GM18502 (cell line): ENCODE results near the gene PRAC2.

ENCODE experiments used
- ATAC-seq: cut with Tn5 transposase; IDR thresholded peaks from one replicate; pipeline ENCODE4 v1.9.1; 2021; ENCODE audit warnings: mild to moderate bottlenecking; ENCODE audit not compliant: unreplicated experiment, poor library complexity

PRAC2 gene

DNA sequence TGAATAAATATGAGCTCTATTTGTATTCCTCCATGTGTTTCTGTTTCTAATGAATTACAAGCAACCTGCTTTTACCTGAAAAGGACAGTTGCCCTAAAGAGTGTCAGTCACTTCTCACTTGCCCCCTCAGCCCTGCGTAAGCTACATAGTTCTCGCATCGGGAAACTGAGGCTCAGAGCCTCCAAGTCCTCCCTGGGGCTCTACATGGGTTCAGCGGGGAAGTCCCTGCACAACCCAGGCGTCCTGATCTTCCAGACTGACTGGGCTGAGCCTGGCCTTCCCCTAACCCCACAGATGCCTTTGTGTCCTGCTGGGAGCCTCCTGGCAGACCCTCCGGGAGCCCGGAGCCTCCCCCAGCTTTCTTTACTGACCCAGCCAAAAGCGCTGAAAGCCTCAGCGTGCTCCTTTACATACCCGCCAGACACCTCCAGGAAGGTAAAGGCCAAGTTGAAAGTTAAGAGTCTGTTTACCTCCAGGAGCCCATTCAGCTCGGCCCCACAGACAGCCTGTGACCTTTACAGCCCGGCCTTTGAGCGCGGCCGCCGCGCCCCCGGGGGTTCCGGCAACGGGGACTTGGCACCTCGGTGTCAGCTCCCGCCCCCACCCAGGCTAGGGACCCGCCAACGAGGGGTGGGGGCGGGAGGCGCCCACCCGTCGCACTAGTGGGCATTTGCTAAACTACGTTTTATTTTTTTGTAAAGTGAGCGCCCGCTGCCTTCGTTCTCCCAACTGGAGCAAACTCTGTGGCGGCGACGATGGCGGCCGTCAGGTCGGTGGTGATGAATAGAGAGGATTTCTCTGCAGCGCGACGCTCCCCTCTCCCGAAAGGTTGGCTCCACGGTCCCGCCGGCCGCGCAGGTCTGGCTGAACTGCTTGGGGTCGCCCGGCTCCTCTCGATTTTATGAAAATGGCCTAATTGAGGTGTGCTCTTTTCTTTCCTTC lies 10.0 kb downstream of the PRAC2 start:
- no peak for ATAC-seq

DNA sequence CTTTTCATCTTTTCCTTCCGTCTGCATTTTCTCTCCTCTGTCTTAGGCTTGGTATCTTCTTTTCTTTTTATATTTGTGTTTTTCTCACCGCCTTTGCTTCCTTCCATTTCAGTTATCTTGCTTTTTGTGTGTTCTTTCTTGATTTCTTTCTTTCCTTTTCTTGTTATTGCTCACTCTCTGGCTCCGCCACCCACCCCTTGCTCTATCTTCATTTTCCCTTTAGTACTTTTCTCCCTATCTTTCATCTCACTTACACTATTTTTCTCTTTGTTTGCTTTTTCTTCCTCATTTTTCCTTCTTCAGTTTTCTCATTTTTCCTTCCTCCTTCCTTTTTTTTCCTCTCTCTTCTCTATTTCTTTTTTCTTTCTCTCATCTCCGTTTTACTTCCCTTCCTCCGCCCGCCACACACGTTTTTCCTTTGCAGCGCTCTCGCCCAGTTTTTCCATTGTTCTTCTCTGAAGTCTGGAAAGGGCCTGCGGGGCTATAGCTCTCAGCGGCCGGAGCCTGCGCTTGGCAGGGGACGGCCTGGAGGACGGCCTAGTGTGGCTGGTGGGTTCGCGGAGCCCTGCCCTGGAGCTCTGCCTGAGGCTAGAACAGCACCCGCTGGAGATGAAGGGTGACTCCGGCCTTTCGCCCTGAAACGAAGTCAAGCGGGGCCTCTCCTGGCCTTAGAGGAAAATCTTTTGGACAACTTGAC lies 10.8 kb downstream of the PRAC2 start:
- no peak for ATAC-seq

DNA sequence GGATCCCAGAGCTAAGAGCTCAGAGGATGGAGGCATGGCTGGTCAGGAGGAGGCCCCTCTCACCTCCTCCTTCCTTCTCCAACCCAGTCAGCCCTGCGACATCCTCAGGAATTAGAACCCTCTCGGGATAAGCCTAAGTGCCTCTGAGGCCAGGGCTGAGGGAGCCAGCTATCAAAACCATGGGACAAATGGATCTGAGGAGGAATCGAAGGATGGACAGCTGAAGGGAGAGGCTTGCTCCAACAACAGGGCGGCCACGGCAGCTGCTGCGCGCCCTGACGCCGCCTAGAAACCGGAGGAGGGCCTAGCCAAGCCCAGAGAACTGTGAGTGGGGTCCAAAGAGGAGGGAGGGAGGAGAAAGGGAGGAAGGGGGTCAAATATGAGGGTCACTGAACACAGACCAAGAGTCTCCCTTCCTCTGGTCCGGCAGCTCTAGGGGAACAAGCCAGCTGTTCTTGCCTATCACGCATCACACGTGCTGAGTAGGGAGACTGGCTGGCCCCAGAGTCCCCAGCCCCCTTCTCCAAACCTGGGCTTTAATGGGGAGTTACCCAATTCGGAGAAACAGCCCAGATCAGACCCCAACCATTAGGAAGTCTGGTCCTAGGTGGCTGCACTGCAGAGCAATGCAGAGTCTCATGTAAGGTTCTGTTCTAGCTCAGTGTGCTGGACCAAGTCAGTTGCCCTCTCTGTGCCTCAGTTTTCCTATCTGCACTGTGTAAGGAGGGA lies 11.5 kb downstream of the PRAC2 start:
- ATAC-seq = no peak

DNA sequence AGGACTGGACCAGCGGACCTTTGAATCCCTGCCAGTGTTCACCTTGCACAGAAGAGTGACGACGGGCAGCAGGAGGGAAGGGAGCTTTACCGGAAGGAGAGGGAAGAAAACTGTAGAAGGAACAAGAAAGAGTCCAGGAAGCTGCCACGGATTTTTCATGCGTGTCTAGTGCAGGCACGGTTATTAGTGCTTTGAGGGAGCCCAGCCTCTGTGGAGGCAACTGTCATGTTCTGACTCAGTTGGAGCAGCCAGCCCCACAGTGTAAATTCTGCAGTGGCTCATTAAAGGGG lies 12.0 kb downstream of the PRAC2 start:
- no peak for ATAC-seq

DNA sequence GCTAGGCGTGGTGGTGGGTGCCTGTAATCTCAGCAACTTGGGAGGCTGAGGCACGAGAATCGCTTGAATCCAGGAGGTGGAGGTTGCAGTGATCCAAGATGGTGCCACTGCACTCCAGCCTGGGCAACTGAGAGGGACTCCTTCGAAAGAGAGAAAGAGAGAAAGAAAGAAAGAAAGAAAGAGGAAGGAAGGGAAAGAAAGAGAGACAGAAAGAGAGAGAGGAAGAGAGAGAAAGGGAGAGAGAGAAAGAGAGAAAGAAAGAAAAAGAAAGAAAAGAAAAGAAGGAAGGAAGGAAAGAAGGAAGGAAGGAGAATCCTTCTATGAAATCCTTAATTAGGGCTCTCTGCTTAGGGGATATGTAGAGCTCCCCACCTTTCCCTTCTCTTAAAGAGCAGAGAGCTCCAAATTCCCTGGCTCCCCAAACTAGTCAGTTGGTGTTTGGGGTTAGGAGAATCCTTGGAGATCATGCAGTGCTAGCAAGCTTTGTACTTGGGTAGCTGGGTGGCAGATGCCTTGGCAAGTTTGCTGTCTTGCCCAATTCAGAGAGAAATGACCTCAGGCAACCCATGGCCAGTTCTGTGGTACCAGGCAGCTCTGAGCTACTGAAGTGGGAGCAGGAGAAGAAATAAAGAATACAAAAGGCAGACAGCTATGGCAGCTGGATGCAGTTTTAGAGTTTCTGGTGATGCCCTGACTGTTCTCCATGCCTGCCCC lies 14.5 kb downstream of the PRAC2 start:
- no peak for ATAC-seq

DNA sequence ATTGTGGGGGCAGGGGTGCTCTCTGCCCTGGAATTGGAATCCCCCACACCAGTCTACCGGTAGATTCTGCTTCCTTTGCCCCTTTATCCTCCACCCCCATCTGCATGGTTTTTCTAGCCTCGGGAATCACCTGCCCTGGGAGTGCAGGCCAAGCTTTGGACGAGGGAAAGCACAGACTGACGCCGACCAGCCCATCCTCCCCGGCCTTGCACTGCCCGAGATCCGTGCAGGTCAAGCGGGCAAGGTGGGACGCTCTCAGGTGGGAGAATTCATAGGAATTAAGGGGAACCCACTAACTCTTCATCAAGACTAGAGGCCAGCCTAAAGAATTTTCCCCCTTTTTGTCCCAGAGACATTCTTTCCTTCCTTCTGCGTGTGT lies 15.4 kb downstream of the PRAC2 start:
- ATAC-seq = no peak

DNA sequence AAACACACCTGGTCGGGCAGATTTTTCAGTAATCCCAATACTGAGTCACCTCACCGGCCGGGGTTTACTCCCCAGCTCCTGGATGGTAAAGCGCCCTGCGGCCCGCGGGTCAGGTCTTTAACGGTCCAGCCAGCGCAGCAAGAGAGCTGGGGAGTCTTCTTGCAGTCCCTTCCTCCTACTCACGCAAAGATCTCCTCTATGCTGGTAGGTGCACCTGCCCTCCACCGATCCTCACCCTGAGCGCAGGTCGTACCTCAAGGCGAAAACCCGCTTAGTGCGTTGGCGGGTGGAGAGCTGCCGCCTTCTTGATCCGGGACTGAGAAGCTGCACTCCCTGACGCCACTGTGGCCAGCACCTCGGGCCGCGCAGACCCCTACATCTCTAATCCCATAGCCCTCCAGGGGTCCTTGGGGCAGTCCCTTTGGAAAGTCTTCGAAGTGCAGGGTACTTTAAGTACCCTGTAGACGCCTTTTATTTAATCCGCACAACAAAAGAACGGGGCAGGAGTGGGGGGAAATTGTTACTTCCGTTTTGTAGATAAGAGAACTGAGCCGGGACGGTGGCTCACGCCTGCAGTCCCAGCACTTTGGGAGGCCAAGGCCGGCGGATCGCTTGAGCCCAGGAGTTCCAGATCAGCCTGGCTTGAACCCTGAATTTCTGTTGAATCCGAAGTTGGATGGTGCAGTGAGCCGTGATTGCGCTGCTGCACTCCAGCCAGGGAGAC lies 16.0 kb downstream of the PRAC2 start:
- no peak for ATAC-seq

DNA sequence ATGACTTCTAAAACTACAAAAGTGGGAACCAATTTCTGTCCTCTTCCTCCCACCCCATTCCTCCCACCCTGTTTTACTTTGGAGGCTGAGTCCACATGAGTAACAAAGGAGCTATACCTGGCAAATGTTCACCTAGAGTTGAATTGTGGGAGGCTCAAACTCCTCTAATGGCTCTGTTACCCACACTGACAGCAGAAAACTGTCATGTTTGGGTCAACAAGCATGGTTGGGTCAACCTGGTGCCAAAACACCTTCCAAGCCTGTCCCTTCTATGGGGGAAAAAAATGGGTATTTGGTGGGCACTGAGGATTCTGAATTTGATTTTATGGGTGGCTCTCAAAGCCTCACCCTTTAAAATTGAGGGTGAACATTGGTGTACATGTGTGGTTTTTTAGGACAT lies 17.6 kb downstream of the PRAC2 start:
- no peak for ATAC-seq

DNA sequence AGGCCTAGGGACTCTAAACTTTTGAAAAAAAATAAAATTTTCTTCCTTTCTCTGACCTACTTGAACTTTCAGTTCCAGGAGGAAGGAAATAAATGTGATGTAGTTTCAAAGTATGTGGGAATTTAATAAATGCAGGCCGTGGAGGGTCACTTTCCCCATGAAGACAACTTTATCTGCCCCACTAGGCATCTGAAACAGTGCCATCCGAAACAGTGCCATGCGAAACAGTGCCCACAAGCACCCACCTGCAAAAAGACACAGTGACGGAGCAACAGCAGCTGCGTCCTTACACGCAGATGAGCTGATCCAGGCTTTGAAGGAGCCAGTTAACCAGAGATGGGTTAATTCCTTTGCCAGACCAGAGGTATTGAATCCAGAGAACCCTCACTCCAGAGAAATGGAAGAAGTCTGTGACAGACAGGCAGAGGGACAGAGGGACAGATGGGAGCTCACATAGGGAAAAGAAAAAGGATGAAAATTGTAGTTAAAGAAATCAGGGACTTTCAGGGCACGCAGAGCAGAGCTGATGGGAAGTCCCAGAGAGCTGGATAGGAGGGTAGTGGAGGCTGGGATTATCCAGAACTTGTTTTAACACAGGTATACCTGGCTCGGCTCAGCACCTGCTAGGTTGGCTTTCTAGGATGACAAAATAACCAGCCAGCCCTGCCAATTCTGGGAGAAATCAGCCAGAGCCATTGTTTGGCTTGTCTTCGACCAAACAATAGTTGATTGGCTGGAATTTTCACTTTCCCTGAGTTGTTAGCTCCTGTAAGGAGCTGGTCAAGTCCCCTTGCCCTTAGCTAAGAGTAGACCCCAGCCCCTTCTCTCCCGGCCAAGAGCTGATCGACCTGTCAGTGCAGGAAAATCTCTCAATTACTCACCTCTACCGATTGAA lies 22.6 kb downstream of the PRAC2 start:
- no peak for ATAC-seq

DNA sequence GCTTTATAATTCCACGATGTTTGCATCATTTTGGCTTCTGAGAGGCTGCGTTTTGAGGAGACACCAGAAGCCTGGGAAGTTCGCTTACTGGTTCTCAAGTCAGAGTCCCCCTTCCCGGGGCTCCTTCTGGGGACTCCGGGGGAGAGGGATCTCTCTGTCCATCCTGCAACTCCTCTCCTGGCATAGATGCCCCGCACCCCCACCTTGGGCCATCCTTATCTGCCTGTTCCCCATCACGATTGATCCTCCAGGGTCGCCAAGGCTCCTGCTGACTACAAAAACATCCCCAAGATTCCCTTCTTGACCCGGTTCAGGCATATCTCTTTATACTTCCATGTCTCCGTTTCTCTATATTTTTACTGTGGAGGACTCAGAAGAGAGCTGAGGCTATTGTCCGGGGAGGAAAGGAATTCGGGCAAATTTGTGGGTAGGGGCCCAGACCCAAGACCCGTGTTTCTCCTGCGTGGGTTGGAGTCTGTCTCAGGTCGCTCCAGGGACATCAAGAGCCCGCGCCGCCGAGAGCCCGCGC lies 24.0 kb downstream of the PRAC2 start:
- no peak for ATAC-seq

DNA sequence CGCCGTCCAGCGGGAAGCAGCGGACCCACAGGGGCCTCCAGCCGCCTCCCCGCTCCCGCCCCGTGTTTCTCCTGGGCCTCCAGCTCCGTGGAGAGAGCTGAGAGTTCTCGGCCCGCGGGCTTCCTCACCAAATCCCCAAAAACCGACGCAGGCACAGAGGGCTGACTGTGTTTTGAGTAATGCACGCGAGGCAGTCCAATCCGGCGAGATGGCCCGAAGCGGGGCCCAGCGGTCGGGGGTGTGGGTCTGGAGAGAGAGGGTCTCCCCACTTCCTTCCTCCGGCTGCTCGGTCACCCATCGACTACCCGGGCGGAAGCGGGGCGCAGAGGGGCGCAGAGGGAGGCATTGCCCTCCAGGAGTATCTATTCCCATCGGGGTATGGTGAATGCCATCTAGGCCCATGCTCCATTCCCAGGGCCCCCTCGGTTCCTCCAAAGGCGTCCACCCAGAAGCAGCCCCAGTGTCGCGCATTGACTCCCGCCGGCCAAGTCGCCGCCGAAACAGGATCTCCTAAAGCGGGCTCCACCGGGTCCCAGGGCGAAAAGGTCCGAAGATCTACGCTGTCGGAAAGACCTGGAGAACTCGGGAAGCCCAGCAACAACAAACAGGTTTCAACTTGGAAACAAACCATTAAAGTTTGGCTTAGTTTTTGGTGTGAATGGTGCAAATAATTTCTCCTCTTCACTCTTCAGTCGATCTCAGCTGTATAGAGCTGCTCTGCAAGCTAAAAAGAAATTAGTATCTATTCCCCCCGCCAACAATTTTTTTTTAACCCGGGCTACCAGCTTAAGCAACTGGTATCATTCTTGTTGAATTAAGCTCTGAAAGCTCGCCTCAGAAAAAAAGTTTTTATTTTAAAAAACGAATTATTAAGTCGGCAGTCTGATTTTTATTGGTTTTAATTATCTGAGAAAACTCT lies 24.7 kb downstream of the PRAC2 start:
- ATAC-seq = no peak

DNA sequence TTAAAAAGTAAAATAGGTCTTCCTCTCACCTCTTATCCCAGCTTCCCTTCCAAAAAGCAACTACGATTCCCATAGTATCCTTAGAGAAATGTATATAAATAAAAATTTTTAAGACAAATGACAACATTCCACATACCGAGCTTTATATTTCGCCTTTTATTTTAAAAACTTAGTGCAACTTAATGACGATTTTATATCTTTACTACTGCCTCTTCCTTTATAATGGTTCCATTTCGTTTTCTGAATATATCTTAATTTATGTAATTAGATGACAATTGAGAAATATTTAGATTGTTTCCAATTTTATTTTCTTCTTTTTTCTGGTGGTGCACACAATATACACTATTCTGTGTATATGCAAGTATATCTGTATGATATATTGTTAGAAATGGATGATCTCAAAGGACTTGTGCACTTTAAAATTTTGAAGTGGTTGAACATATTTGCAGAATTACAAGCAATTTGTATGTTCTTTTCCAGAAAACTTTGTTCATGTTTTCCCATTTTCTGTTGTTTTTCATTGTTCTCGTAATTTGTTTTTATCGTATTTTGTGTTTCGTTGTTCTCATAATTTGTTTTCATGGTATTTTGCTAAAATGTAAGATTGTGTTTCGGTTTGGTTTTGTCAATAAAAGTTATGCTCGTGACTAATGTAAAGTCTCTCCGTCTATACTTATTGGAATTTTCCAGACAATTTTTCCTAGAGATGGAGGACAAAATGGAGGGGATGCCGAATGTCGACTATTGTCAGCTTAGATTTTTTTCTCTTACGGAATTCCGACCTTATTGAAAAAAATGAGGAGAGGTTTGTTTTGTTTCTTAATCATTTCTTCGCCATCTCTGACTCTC lies 26.0 kb downstream of the PRAC2 start:
- ATAC-seq = no peak

DNA sequence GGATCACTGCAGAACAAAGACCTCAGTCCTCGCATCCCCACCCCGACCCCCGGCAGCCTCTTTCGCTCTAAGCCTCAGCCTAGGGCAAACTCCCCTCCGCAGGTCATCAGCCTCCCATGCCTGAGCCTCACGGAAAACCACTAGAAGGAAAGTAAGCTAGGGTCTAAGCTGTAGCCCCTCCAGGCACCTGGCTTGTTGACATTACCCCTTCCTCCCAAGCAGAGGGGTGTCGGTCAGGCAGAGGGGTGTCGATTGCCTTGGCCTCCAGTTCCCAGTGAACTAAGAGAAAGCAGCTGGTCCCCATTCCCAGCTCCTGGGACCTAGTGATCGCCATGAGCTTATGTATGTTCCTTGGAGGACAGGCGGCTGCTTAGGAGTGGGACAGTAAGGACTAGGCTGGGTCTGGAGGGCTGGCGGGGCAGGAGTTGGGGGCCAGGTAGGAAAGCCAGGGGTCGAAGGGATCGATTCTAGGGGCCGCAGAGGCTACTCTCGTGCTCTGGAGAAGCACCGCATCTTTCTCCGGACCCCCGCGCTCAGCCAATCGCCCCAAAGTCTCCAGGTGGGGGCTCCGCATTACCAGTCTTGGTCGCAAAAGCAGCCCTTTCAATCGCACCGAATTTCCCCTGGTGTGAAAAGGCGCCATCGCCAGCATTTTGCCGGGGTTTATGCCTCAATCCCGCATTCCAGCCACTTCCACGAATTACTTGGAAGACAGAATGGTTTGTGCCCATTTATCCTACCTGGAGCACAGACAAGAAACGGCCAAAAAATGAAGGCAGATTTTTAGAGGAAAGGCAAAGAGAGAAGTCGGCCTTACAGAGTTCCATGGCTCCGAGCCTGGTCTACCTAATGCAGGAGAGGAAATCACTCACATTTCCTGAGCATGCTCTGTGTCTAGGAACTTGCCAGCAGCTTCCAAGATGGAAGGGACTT lies 26.9 kb downstream of the PRAC2 start:
- ATAC-seq = no peak

DNA sequence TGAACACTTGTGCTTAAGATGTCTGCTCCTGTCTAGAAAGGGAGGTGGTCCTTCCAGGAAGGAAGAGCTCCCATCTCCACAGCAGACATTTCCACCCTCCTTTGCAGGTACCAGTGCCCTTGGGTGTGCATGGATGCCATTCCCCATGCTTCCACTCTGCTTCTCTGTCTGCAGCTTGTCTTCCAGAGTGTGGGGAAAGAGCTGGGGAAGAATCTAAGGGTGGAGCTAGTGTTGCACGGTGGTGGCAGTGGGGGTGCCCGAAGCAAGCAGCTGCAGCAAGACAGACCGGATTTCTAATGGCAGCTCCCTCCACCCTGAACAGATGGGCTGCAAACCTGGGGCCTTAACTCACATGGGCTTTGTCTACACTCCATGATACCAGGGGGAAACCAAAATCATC lies 28.2 kb downstream of the PRAC2 start:
- no peak for ATAC-seq

DNA sequence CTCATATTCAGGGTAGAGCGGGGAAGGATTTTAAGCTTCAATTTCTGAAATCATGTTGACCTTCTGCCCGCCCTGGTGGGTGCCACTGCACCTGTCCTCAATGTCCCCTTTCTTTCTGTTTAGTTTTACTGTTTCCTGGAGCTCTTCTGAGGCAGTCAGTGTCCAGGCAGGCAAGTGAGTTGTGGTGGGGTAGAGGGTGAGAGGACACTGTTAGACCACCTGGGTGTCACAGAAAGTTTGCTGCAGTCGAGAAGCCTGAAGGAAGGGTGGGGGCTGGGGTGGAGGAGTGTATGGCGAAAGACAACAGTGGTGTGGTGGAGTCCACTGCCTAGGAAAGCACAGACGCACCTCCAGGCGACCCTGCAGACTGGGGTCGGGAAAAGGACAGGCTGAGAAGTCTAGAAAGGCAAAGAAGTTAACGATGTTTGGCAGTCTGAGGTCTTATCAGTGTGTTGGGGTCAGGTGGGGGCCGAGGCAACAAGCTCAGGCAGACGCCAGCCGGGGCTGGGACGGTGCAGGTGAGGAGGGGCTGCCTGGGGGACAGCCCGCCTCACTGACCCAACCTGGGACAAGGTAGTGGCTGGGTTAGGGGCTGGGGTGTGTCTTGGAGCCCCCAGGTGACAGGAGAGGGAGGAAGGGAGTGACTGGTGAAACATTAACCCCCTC lies 28.9 kb downstream of the PRAC2 start:
- ATAC-seq = no peak
